Activated CD4-positive, alpha-beta T cell treated with anti-CD3 and anti-CD28 coated beads for 48 hours (primary cell): ENCODE measurements around the gene GNG12.

Experiments used
- DNase-seq: peaks from one replicate; pipeline ENCODE4 v3.0.0-alpha.2; 2020

The GNG12 gene

GRCh38 chr1:67812226-67812625 lies 21.0 kb downstream of the GNG12 start:
- no peak for DNase-seq

GRCh38 chr1:67811781-67812180 lies 21.5 kb downstream of the GNG12 start:
- DNase-seq: no peak

DNA sequence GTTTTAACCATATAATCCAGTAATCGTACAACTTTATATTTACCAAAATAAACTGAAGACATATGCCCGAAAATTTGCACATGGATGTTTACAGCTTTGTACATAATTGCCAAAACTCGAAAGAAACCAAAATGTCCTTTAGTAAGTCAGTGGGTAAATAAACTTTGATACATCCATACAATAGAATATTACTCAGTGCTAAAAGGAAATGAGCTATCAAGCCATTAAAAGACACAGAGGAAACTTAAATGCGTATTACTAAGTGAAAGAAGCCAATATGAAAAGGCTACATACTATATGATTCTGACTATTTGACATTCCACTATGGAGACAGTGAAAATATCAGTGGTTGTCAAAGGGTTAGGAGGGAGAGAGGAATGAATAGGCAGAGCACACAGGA lies 23.4 kb downstream of the GNG12 start:
- DNase-seq: no peak

- no peak for DNase-seq
Measured at GRCh38 chr1:67807282-67807681, 26.0 kb downstream of the GNG12 start.

DNA sequence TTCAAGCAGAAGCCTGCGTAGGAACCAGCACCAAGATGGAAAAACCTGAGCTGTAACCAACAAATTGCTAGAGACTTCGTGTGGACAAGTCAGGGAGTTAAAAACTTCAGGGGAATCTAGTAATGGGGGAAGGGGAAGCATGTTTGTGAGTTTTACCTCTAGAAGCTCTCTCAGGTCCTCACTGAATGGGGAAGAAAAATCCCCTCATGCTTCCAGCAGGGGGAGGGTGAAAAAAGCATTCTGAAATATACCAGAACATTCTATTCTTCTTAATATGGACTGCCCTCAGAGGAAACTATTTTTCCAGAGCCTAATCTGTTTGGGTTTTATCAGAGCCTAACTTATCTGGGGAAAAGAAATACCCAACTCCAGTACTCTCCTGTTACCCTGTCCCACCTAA lies 28.6 kb downstream of the GNG12 start:
- DNase-seq: no peak

- no peak for DNase-seq
Measured at GRCh38 chr1:67803380-67804279, 29.6 kb downstream of the GNG12 start.

DNA sequence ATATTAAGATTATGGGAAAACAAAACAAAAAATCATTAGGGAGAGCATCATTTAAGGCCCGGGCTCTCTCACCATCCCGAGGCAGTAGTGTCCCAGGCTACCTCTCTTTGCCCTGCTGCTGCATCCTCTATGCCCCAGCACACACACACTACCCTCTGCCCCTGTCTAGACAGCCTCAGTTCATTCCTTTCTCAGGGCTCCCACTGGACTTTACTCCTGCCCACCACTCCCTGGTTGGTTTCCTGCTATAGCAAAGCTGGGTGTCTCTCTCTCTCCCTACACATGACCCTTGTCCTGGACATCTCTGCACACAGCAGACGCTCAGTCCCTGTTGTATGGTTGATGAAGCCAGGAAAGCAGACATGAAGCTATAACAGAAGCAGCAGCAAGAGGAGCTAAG lies 30.7 kb downstream of the GNG12 start:
- DNase-seq: no peak

- DNase-seq: no peak
Measured at GRCh38 chr1:67801903-67802302, 31.4 kb downstream of the GNG12 start.

GRCh38 chr1:67795179-67795912 lies 37.9 kb downstream of the GNG12 start:
- no peak for DNase-seq

GRCh38 chr1:67793562-67793961 lies 39.7 kb downstream of the GNG12 start:
- no peak for DNase-seq

- no peak for DNase-seq
Measured at GRCh38 chr1:67792741-67793458, 40.4 kb downstream of the GNG12 start.

- DNase-seq: no peak
Measured at GRCh38 chr1:67792103-67792502, 41.2 kb downstream of the GNG12 start.

GRCh38 chr1:67791686-67792085 lies 41.6 kb downstream of the GNG12 start:
- DNase-seq: no peak

GRCh38 chr1:67791261-67791660 lies 42.0 kb downstream of the GNG12 start:
- no peak for DNase-seq

GRCh38 chr1:67790201-67790692 lies 43.0 kb downstream of the GNG12 start:
- DNase-seq: no peak

GRCh38 chr1:67789551-67789950 lies 43.7 kb downstream of the GNG12 start:
- no peak for DNase-seq

- DNase-seq: no peak
Measured at GRCh38 chr1:67788904-67789303, 44.4 kb downstream of the GNG12 start.

GRCh38 chr1:67788238-67788790 lies 45.0 kb downstream of the GNG12 start:
- DNase-seq: no peak

DNA sequence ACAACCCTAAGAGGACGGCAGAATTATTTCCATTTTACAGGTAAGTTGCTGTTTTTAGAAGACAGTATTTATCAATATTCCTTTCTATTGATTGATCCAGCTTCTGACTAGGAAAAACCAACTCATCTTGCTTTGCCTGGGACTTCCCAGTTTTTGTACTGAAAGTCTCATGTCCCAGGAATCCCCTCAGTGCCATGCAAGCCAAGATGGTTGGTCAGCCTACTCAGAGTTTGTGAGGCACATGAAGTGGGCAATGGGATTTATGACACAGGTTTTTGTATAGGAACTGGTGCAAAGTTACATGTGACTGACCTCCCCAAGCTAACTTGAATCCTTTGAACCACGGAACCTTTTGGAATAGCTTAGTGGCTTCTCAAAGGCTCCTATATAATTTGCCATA lies 45.5 kb downstream of the GNG12 start:
- no peak for DNase-seq

DNA sequence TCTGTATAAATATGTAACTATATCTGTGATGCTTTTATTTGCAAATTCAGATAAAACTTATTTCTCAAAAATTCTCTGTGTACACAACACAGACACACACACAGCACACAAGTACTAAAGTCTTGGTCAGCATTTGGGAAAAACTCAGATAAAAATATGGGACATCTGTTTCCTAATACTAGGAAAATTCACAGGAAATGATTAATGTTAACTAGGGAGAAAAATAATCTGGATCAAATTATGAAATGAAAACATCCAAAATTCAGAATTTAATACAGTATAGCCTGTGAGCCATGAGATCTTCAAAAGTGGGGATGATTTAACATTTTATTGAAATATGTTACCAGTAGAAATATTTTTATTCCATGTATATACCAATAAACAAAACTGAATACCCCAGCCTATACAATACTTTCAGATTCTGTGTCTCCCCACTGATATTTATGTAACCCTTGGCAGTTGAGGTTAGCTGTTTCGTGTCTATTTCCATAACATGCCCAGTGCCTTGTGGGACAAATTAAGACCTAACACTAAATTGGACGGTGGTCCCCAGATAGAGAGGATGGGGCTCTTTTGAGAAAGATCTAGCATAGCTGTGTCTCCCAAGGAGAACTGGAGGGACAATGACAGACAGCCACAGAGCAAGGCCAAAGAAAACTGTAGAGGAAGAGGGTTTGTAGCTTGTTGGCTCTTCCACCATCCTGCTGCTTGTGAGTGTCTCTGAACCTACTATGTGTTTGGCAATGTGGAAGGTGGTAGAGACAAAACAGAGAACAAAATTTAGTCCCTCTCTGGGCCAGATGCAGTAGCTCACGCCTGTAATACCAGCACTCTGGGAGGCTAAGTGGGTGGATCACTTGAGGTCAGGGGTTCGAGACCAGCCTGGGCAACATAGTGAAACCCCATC lies 47.2 kb downstream of the GNG12 start:
- DNase-seq: no peak

DNA sequence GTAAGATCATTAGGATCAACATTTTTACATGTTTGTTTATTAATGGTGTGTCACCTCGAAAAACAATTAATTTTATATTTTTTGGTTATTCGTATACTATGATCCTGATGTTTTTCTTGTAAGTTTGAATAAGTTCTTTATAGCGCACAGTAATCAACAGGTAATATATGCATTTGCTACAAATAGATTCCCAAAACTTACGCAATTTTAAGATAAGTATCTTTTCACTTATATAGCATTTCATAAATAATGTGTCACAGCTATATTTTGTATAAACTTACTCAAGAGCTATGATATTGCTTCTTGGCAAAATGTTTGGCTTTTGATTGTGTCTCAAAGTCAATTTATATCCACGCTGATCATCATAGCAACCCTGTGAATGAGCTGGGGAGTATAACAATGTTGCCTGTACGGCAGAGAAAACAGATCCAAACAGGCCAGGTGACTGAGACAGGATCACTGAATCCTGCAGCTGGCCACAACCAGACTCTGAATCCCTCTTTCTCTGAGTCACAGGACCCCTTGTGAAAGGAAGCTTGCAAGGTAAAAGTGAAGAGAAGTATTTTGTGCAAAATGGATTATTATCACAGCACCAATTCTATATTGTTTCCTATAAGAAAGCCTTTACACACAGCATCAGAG lies 48.6 kb downstream of the GNG12 start:
- no peak for DNase-seq
